ENCODE data around the gene TTLL11.

GRCh38 chr9:121924700-121925099 lies 168.4 kb downstream of the TTLL11 start:
- TF ChIP-seq EZH2 (IDR thresholded peaks at IDR 0.05; ENCODE audit: insufficient read depth, low read length): no peak
- no peak for TF ChIP-seq CTCF (IDR thresholded peaks at IDR 0.05; ENCODE audit: insufficient read depth, low read depth, low read length)
